ENCODE data around the gene PRODH2.
"Not testable (repeated sequence)": the region's sequence is repeated elsewhere in the genome, so short reads cannot be mapped to it uniquely, and the experiment has no call there.

The PRODH2 gene

DNA sequence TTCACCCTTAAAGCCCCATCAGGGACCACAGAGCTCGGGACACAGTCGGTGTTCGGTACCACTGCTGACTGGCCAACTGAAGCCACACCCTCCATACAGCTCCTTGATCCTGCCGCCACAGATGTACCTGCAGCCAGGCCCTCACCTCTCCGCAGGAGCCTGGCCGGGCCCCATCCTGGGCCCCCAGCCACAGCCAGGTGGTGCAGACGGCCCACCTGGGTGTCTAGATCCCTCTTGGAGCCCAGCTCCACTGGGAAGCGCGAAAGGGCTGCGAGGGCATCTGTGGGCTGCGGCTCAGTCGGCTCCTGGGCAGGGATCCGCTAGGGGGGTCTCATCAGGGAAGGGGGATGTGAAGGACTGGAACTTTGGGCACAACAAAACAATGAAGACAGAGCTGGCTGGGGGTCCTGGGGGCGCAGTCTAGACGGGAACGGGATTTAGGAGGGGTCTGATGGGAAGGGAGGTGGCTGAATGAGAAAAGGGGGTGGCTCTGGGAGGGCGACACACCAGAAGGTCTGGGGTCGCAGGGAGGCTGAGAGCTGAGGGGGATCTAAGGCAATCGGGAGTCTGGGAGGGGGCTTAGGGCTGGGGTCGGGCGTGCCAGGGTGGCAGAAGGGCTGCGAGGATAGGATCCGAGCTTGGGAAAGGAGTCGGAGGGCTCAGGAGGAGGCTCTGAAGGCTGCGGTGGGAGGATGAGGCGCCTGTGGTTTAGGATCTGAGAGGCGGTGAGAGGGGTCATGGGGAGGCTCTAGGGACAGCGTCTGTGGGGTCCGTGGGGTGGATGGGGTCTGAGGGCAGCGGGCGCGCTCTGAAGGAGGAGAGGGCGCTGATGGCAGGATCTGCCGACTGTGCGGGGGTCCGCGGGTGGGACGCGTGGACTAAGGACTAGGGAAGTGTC, 15.8 kb downstream of the PRODH2 start:
- DNase-seq = no peak

DNA sequence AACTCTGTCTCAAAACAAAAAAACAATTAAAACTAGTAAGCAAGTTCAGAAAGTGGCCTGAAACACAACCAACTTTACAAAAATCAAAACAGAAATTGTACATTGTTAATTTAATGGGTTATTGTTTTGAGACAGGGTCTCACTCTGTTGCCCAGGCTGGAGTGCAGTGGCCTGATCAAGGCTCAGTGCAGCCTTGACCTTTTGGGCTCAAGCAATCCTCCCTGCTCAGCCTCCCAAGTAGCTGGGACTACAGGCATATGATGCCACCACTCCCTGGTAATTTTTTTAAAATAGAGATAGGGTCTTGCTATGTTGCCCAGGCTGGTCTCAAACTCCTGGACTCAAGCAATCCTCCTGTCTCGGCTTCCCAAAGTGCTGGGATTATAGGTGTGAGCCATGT, 17.1 kb downstream of the PRODH2 start:
- not testable (repeated sequence) for DNase-seq

DNA sequence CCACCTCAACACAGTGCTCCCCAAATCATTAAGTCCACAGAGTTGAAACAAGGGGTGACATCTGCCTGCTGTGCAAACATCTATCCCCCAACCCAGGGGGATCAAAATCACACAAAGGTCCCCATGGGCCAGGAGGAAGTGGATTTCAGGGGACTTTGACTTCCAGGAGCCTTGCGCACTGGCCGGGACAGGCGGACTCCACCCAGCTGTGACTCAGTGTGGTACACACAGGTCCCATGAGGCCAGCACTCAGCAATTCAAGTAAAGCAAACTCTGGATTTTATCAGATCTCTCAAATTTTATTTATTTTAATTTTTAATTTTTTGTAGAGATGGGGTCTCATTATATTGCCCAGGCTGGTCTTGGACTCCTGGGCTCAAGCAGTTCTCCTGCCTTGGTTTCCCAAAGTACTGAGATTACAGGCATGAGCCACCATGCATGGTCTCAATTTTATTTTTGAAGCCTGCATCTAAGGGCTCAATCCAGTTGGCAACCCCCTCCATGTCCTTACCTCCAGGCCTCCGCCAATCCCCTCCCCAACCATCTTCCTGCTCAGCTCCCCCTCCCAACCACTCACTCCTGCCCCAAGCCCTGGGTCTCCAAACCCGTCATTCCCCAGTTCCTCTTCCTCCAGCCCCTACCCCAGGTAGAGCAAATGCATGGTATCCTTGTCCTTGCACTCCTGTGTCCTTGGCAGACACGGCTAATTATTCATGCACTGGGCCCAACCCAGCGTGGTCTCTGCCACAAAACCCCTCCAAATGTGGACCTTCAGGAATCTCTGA, 19.1 kb downstream of the PRODH2 start:
- no peak for DNase-seq

DNA sequence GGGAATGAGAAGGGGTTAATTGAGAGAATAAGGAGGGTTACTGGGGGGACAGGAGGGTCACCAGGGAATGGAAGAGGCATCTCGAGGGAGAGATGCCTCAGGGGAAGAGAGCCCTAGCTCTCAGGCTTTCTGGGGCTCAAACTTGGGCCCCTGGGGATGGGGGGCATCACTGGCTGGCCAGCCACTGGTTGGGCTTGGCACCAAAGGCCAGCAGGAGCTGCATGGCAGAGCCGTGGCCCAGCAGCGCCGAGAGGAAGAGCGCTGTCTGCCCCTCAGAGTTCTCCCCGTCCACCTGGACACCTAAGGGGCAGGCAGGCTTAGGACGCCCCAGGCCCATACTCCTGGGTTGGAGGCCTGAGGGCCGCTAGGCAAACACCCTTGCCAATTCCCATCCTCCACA, 19.8 kb downstream of the PRODH2 start:
- DNase-seq = no peak

DNA sequence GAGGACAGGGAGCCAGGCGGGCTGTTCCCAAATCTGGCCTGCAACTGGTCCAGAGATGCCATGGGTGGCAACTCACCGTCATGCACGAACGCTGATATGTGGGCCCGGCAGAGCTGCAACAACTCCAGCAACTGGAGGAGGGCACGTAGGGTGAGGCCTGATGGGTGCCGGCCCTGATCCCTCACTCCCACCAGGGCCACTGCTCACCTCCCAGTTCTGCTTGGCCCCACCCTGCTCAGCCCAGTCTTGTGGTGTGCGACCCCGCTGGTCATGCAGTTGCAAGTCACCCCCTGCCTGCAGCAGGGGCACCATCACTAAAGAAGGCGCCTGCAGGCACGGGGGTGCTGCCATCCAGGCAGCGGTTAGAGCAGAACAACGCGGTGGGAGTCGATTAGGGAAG, 20.3 kb downstream of the PRODH2 start:
- DNase-seq = no peak

DNA sequence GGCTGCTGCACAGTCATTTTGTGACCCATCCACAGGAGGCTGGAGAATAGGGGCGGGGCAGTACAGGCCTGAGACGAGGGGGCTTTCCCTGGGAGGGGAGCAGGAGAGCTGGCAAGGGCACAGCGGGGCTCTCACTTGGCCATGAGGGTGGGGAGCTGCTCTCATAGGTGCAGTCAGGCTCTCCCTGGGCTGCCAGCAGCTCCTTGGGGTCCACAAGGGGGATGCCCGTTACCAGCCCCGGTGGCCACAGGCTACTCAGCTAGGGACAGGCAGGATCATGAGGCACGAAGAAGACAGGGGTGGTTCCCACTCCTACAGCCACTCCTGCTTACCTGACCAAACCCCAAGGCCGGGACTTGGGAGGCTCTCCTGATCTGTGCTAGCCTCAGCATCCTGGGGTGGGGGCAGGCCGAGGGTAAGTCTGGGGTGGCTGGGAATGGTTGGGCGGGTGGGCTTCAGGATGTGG, 20.8 kb downstream of the PRODH2 start:
- no peak for DNase-seq

- DNase-seq = peak; percentile 5
Observed at GRCh38 chr19:35790981-35791813, 21.4 kb downstream of the PRODH2 start.

DNA sequence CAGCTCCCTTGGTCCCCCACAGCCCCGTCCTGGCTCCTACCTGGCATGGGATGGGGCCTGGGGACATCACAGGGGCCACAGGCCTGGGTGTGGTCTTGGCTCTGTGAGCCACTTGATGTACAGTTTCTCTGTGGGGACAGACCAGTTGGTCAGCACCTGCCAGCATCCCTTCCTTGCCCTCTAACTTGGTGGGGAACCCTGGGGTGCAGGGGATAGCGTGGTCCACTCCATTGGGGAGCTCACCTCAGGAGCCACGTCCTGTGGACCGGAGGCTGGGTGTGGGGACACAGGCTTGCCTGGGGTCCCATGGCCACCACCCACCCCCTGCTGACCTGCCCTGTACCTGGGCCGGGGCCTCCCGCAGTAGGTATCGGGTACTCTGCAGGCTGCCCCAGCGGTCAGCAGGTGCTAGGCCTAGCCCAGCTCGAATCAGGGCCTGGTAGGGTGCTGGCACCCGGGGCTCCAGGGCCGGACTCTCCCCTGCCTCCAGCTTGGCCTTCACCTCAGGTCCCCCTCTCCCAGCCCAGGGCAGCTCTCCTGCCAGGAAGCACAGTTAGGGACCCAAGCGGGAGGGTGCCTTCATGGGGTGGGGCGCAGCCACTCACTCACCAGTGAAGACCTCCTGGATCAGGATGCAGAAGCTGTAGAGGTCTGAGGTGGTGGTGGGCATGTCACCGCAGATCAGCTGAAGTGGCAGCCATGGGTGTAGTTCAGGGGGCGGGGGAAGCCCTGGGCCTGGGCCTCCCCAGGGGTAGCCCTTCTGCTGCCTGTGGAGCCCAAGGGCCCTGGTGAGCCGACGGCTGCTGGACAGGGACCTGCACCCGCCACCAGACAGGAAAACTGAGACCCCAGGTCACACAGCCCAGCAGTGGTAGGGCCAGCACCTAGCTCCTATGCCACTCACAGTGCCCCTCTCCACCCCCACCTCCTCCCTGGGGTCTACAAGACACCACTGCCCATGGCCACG, 22.4 kb downstream of the PRODH2 start:
- DNase-seq = no peak

GRCh38 chr19:35789195-35789977, 23.3 kb downstream of the PRODH2 start:
- DNase-seq = no peak

DNA sequence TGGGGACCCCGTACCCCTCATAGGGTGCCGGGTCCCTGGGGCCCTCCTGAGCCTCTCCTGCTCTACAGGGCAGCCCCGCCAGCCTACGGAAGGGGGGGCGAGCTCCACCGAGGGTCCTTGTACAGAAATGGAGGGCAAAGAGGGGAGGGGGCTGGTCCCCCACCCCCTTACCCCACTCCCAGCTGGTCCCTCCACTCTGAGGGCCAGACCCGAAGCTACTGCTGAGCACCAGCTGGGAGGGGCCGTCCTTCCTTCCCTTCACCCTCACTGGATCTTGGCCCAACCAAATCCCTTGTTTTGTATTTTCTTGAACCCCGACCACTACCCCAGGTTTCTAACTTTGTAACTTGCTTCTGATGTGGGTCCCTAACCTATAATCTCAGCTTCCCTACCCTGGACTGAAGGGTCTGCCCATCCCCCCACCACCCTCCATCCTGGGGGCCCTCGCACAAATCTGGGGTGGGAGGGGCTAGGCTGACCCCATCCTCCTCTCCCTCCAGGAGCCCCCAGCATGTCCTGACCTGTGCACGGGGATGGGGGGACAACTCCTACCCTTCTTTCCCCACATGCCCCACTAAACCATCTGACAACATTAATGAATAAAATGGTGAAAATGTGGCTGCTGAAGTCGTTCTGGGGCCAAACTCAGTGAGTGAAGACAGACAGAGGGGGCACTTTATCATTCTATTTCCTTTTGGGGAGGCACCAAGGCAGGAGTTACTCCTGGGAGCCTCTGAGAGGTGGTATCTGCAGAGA, 24.3 kb downstream of the PRODH2 start:
- DNase-seq = no peak

DNA sequence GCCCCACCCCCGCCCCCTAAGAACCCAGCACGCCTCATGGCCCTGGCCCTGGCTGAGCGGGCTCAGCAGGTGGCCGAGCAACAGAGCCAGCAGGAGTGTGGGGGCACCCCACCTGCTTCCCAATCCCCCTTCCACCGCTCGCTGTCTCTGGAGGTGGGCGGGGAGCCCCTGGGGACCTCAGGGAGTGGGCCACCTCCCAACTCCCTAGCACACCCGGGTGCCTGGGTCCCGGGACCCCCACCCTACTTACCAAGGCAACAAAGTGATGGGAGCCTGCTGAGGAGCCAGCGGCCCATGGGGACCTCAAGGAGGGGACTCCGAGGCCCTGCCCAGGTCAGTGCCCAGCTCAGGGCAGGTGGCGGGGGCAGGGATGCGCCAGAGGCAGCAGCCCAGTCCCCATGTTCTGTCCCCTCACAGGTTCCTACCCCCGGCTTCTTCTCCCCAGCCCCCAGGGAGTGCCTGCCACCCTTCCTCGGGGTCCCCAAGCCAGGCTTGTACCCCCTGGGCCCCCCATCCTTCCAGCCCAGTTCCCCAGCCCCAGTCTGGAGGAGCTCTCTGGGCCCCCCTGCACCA, 25.3 kb downstream of the PRODH2 start:
- no peak for DNase-seq

GRCh38 chr19:35786299-35787160, 26.1 kb downstream of the PRODH2 start:
- DNase-seq = no peak

- no peak for DNase-seq
Observed at GRCh38 chr19:35785339-35785627, 27.4 kb downstream of the PRODH2 start.

- no peak for DNase-seq
Observed at GRCh38 chr19:35784503-35785338, 27.9 kb downstream of the PRODH2 start.

GRCh38 chr19:35783469-35784434, 28.9 kb downstream of the PRODH2 start:
- no peak for DNase-seq

DNA sequence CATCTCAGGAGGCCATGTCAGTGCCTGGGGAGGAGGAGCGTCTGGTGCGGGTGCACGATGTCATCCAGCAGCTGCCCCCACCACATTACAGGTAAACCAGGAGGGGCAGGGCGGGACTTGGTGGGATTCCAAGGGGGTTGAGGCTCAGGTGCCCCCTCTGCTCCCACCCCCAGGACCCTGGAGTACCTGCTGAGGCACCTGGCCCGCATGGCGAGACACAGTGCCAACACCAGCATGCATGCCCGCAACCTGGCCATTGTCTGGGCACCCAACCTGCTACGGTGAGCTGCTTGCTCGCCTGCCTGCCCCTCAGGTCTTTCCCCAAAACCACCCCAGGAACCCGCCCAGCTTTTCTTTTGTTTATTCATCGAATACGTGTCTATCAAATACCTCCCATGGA, 30.1 kb downstream of the PRODH2 start:
- no peak for DNase-seq

DNA sequence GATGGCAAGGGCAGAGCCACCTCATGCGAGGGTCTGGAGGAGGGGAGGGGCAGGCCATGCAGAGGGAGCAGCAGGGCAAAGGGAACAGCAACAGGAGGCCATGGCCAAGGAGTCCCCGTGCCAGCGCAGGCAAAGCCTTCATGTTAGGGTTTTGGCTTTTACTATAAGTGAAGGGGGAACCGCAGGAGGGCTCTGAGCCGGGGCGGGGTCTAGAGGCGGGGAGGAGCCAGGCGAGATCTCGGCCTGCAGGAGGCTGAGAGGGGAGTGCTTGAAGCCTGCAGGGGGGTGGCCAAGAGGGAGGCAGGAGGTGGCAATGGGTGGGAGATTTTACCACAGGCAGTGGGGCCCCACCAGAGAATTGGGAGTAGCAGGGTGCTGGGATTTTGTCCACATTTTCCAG, 31.0 kb downstream of the PRODH2 start:
- no peak for DNase-seq
